Germinal center (tissue), 1 donor: ENCODE measurements around the gene SMIM28.
"Not testable (repeated sequence)": the region's sequence is repeated elsewhere in the genome, so short reads cannot be mapped to it uniquely, and the experiment has no call there.

ENCODE experiments used
- DNase-seq: peaks from one replicate; pipeline ENCODE4 v3.0.0; 2012; ENCODE audit warnings: mixed read lengths, low spot score

SMIM28 gene

DNA sequence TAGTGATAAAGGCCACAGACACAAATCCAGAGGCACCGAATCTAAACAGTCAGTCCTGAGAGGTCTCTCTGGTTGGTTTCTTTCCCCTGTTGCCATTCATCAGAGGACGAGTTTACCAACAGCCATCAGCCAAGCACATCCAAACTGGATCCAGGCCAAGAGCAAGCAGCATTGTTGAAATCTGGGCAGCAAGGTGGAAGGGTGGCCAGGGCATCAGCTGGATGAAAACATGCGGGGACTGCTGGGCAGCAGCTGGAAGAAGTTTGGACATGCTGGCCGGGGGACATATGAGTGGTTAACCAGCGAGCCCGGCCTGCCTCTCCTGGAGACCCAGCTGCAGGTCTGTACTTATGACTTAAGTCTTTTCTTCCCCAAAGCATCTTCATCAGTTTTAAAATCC lies at the start of gene SMIM28:
Gene SMIM28, plus strand, starts transcription at position 62 of the 400 bp plus-strand sequence. Its CDS starts 168 bp downstream, at position 230.
- DNase-seq: no peak

DNA sequence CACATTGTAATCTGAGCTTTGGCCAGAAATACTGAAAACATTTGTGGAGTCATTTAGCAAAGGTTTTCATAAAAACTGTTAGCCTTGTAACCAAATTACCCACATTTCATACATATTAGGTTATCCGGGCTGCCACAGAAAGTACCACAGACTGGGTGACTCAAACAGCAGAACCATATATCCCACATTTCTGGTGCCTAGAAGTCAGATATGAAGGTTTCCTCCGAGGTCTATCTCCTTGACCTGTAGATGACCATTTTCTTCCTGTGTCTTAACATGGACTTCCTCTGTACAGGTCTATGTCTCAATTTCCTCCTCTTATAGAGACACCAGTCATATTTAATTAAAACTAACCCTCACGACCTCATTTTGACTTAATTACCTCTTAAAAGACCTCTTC lies 49.5 kb upstream of the SMIM28 start:
- DNase-seq: no peak

DNA sequence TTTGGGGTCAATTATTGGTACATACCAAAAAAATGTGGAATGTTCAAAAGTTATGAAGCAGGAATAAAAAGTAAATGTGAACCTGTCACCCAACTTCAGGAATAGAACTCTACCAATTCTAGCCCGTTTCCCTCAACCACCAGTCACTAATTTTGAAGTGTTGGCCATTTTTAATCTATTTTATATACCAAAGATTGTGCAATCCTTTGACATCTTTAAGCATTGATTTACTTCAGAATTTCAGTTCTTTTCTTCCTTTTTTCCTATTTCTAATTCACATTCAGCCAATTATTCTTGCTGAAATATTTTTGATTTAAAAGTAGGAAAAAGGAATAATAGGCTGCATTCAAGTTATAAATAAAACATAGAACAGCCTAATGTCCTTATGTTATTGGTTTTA lies 46.9 kb upstream of the SMIM28 start:
- no peak for DNase-seq

DNA sequence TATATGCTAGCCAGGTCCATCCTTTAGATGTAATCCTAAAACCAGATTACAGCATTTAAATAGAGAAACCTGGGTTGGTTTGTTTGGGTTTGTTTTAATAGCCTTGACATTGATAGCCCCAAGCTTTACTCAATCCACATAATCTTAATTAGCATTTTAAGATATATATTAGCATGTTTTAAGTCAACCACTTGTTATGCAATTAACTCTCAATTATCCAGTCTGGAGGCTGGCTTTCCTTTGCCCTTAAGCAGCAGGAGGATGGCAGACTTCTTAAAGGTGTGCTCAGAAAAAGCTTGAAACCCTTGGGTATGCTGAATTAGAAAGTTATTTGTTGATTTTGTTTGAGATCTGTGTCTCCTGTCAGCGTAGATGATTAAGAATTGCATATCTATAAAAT lies 46.3 kb upstream of the SMIM28 start:
- no peak for DNase-seq

DNA sequence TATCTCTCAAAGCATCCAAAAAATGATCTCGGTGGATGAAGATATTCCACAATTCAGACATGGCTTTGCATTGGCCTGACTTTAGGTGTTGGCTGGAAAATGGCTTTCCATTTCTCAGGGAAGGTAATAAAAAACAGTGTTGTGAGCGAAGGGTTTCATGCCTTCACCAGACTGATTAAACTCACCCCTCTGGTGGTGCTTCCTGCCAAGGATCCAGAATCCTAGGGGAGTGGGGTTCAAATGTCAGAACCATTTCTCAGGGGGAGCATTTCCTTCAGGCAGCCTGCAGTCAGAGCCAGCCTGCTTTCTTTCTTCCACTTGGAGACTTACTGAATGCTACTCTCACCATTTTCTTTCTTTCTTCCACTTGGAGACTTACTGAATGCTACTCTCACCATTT lies 45.7 kb upstream of the SMIM28 start:
- DNase-seq: no peak

DNA sequence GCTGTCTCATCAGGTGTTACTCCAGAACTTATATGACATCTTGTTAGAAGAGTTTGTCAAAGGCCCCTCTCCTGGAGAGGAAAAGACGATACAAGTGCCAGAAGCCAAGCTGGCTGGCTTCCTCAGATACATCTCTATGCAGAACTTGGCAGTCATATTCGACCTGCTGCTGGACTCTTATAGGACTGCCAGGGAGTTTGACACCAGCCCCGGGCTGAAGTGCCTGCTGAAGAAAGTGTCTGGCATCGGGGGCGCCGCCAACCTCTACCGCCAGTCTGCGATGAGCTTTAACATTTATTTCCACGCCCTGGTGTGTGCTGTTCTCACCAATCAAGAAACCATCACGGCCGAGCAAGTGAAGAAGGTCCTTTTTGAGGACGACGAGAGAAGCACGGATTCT lies 43.7 kb upstream of the SMIM28 start:
- DNase-seq: no peak

DNA sequence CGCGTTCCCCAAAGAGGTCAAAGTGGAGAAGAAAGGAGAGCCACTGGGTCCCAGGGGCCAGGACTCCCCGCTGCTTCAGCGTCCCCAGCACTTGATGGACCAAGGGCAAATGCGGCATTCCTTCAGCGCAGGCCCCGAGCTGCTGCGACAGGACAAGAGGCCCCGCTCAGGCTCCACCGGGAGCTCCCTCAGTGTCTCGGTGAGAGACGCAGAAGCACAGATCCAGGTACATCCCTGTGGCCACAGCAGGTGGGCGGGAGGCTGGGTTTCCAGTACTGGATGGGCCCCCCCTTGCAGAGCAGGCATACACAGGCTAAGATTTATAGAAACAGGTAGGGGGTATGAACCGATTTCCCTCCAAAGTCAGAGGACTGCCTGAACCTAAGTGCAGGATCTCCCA lies 42.7 kb upstream of the SMIM28 start:
- no peak for DNase-seq

DNA sequence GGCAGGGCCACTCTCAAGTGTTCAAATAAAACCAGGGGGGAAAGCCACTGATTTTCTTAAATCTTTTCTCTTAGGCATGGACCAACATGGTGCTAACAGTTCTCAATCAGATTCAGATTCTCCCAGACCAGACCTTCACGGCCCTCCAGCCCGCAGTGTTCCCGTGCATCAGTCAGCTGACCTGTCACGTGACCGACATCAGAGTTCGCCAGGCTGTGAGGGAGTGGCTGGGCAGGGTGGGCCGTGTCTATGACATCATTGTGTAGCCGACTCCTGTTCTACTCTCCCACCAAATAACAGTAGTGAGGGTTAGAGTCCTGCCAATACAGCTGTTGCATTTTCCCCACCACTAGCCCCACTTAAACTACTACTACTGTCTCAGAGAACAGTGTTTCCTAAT lies 41.5 kb upstream of the SMIM28 start:
- no peak for DNase-seq

DNA sequence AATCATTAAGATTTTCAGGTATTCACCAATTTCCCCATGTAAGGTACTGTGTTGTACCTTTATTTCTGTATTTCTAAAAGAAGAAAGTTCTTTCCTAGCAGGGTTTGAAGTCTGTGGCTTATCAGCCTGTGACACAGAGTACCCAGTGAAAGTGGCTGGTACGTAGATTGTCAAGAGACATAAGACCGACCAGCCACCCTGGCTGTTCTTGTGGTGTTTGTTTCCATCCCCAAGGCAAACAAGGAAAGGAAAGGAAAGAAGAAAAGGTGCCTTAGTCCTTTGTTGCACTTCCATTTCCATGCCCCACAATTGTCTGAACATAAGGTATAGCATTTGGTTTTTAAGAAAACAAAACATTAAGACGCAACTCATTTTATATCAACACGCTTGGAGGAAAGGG lies 40.6 kb upstream of the SMIM28 start:
- no peak for DNase-seq

DNA sequence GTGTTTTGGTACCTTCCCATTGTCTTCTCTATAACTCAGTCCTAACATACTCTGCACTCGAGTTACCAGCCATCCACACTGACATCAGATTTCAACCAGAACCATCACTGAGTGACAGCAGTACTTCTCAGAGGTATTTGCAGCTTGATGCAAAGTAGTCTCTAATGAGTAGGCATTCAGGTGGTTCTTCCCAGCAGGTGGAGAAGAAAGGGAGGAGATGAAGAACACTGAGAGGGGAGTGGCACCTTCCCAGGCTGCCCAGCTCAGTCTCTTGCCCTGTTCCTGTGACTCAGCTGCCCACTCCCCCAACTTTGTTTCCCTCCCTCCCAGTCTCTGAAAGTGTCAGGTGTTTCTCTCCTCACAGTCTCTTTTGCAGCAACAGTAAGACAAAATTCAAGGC lies 38.7 kb upstream of the SMIM28 start:
- no peak for DNase-seq

DNA sequence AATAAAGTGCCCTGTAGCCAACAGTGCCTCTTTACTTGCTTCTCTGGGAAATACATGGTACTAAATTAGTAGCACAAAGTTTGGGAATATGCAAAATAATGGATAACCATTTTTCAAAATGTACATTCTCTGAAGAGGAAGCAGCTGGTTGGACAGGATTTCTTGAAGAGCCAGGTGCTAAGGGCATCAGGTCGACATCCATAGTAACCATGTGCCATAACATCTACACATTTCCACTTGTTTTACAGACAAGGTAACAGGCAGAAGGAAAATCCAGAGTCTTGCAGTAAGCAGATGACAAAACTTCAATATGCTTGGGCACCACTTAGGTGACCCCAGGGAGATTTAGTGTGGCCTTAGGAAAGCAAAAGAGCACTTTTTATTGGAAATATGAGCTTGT lies 36.5 kb upstream of the SMIM28 start:
- DNase-seq: no peak

DNA sequence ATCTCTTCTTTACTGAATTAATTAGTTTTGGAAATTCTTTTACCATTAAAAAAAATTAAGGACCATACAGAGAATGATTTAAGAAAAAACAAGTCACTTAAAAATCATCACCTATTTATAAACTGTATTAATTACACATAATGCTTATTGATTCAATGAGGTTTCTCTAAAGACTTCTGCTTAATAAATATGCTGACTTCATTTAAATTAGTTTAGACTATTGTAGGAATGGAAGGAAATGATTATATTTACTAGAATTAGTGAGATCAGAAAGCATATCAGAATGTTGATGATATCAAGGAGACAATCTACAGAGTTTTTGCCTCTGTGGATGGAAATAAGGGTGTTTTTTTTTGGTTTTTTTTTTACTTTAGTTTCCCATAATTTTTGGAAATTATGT lies 34.6 kb upstream of the SMIM28 start:
- no peak for DNase-seq

DNA sequence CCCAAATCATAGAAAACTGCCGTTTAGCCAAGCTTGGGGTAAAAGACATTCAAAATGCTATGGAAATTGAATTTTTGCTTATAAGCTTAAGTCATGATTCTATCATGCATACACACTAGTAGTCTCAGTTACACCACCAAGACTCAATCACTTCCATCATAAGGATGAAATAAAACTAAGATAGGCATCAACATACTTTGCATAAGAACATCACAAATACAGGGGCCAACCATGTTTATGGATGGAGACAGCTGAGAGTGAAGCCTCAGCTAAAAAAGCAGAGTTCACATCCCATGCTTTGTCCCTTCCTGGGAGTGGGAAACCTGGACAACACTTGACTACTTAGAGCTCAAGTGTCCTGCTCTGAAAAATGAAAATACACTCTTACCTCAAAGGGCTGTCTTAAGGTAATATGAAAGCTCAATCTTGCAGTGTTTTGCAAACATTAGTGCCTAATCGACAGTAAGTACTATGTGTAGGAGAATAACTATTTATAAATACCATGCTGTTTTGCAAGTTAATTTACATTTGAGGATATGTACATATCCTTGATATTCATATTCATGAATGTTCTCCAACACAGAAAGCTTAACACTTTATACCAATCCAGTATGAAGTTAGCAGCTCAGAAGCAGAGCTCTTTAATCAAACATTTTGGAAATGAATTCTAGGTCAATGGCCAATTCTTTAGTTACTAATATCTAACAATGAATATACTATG lies 32.0 kb upstream of the SMIM28 start:
- DNase-seq: no peak

DNA sequence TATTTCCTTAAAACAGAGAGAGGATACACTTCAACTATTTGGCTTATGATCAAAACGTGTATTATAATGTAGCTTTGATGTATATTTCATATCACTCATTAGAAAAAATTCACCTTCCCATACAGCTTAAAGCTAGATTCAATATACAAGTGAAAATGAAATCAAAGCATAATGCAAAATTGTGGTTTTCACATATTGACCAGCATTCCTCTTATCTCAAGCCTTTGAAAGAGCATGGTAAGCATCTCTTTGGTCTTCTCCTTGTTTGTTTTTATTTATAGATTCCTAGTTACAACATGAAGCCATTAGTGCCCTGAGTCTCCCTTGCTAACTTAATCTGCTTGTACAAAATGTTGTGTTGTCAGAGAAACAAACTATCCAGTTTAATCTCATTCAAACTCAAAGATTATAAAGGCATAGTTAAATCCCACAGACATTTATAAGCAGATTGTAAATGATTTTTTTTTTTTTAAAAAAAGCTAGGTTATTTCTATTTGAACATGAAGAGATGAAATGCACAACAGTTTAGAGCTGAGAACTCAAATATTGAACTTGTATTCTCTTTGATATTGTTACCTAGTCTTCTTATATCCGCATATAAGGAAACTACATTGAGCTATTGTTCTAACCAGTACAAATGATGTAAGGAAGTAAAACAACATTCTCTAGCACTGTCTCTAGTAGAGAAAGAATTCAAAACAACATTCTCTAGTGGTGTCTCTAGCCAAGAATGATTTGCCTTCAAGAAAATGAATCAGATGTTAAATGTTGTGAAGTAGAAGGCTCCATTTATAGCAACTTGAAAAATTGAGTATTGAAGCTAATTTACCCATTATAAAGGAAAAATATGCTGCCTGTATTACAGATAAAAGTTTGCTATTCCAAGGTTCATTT lies 31.2 kb upstream of the SMIM28 start:
- no peak for DNase-seq

DNA sequence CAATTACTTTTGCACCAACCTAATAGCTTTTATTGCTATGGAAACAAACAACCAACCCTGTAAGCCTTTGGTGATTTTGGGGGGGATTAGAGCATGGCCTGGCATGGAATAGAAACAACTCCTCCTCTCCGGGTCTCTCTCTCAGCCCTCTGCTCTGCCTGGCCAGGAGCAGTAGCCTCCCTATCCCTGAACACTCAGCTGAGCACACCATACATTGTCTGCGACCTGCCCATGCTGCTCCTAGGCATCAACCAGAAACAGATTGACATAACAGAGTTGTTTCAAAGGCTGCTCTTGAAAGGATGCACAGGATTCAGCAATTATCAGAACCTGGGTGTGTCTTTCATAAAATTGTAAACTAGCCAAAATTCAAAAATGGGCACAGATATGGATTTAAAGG lies 29.8 kb upstream of the SMIM28 start:
- no peak for DNase-seq

DNA sequence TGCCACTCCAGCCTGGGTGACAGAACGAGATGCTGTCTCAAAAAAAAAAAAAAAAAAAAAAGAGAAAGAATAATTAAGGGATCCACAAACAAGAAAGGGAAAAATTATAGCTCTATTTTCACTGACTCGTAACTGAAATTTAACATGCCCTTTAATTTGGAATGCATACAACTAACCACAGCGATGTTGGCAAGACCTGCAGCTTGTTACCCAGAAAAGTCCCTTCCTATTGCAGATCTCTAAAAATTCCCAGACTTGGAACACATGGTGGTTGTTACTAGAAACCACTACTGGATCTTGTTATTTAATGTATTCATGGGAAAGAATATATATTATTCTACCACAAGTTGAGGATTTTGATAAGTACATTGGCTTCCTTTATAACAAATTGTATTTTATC lies 27.8 kb upstream of the SMIM28 start:
- DNase-seq: no peak

DNA sequence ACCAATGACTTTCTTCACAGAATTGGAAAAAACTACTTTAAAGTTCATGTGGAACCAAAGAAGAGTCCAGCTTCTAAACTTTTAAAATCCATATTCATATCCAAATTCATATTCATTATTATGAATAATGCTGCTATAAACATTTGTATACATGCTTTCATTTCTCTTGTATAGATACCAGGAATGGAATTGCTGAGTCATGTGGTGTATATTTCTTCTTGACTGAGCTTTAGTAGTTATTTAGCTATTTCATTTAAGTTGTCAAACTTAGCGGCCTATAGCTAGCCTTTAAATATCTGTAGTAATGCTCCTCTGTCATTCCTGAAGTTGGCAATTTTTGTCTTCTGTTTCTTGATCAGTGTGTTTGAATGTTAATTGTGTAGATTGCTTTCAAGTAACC lies 19.8 kb upstream of the SMIM28 start:
- no peak for DNase-seq

DNA sequence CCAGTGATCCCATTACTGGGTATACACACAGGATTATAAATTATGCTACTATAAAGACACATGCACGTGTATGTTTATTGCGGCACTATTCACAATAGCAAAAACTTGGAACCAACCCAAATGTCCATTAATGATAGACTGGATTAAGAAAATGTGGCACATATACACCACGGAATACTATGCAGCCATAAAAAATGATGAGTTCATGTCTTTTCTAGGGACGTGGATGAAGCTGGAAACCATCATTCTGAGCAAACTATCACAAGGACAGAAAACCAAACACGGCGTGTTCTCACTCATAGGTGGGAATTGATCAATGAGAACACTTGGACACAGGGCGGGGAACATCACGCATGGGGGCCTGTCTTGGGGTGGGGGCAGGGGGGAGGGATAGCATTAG lies 9.0 kb upstream of the SMIM28 start:
- not testable (repeated sequence) for DNase-seq

DNA sequence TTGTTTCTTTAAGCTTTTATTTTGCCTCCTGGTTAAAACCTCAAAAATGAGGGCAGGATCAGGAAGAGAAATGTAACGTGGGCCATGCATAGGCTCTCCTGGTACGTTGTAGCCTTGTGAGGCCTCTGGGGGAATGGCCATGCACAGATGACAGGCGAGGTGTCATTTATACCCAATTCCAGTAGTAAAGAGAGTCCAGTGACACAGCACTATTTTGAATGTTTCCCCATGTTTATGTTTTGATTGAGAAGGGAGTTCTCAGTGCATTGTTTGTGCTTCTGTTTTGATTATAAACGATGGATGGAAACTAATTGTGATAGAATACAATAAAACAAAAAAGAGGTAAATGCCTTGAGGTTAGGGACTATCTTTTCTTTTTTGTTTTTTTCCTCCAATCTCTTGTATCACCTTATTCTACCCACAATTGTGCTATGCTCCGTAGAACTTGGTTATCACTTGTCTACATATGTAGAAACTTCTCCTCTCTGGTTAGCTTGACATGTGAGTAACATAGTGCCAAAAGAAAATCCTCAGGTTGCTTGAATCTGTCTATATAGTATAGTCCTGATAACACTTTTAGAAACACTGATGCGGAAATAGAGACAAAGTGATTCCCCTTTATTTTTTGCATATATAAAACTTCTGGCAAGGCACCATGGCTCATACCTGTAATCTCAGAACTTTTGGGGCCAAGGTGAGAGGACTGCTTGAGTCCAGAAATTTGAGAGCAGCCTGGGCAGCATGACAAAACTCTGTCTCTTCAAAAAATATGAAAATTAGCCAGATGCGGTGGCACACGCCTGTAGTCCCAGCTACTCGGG lies 6.9 kb upstream of the SMIM28 start:
- DNase-seq: no peak

DNA sequence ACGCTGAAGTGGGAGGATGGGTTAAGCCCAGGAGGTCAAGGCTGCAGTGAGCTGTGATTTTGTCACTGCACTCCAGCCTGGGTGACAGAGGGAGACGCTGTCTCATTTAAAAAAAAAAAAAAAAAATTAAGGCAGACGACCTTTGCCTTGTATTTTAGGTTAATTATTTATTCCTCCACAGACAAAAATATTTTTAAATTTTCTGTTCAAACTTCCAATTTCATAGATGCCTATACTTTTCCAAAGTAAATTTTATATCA lies 6.3 kb upstream of the SMIM28 start:
- no peak for DNase-seq

DNA sequence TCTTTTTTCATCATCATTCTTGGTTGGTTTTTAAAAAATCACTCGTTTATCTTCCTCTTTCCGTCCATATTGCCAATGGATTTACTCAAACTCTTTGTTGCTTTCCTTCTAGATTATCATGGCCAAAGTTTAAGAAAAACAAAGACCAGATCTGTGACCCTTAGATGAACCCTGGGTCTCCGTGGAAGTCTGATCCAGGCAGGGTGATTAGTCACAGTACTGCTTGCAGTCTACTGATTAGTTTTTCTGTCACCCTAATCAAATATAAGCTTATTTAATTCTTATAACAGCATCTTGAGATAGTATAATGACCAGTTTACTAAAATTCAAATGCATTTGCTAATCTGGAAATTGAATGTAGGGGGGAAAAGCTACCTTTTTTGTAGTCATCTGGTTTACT lies 6.0 kb upstream of the SMIM28 start:
- DNase-seq: no peak

DNA sequence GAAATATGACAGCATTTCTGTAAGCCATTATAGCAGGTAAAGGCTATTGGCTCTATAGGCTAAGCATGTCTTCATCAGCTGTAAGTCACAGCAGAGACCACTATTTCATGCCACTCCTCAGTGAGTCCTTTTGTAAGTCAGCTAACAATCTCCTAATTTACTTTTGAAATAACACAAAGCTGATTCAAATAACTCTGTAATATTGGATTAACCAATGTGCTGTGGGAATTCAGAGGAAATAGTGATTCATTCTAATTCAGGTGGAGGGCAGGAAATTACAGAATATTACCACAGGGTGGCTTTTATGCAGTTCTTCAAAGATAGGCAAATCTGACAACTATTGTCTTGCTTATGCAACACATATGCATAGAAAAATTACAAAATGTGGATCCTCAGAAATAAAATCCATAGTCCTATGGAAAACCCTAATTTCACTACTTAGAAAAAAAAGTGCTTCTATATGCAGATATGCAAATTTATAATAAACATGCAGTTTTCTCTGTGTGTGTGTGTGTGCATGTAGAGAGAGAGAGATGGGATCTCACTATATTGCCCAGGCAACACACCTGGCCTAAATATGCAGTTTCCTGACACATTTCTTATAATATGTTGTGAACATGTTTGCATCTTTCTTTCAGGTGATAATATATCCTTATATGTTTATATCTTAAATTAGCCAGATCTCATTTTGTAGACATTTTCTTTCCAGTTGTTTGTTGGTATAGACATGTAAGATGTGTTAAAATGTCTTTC lies 4.8 kb upstream of the SMIM28 start:
- no peak for DNase-seq
